Stimulated activated CD8-positive, alpha-beta memory T cell treated with anti-CD3 and anti-CD28 coated beads, Interleukin-4, amount 100 ng/mL, for 1 hour (primary cell): ENCODE data around the gene MYL10.

Experiments
- DNase-seq, 2 donors: peaks; one replicate each; pipeline ENCODE4 v3.0.0-alpha.2; 2020; ENCODE audit warnings: low read depth in 2 of 2, low spot score in 1 of 2

The MYL10 gene

DNA sequence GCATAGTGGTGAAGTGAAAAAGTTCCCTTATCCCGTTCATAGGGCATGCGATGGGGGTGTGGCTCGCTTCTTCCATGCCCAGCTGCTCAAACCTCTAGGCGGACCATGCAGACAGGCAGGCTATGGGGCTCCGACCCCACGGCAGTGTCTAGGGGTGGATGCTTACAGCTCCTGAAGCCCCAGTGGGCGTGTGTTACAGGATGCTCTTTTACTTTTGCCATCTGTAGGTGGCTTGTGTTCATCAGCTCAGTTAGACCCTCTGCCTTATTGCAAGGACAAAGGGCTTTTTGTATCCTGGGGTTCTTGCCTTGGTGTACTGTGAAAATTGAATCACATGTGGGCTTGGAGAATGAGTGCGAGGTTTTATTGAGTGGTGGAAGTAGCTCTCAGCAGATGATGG is at the start of gene MYL10:
TSS of gene MYL10 (minus strand) at position 126 of the 400 bp plus-strand sequence. CDS start 178 bp downstream, outside the sequence.
- DNase-seq, result no peak

DNA sequence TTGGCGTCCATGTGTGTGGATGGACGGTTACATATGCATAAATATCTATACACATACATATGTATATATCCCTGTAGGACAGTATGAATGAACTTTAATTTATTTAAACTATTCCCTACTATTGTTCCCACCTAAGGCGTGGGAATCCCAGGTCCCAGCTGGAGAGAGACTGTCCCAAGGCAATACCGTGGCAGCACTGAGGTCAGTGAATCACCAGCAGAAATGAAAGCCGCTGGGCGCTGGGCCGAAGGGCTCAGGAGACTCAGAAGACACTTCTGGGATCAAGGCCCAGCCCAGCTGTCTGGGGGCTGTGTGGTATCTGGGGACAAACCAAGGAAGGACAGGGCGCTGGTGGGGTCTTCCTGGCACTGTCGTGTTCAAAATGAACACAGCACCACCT is 49.6 kb upstream of the MYL10 start:
- no peak for DNase-seq

DNA sequence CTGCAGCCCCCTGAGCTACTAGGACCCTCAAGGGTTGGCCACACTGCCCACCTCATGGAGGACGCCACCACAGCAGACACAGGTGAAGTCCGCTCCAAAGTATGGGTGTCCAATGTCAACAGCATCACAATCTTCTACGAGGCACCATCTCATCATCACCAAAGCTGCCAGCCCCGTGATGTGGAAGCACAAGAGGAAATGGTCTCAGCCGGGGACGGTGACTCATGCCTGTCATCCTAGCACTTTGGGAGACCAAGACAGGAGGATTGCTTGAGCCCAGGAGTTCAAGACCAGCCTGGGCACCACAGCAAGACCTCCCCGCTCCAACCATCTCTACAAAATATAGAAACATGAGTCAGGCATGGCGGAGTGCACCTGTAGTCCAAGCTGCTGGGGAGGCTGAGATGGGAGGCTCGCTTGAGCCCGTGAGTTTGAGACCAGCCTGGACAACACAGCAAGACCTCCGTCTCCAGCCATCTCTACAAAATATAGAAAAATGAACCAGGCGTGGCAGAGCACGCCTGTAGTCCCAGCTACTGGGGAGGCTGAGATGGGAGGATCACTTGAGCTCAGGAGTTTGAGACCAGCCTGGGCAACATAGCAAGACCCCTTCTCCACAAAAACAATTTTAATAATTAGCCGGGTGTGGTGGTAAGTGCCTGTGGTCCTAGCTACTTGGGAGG is 48.8 kb upstream of the MYL10 start:
- no peak for DNase-seq

DNA sequence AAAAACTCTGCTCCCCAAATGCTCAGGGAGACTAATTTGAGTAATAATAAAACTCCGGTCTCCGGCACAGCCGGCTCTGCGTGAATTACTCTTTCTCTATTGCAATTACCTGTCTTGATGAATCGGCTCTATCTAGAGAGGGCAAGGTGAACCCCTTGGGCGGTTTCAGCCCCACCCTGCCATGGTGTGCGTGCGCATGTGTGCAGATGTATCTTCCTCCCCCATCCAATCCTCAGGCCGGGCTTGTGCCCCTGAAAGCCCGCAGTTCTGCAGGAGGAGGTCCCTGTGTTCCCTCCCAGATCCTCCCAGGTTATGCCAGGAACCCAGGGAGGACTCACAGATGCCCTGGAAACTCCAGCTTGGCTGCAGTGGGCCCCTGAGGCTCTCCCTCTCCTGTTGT is 48.3 kb upstream of the MYL10 start:
- no peak for DNase-seq

DNA sequence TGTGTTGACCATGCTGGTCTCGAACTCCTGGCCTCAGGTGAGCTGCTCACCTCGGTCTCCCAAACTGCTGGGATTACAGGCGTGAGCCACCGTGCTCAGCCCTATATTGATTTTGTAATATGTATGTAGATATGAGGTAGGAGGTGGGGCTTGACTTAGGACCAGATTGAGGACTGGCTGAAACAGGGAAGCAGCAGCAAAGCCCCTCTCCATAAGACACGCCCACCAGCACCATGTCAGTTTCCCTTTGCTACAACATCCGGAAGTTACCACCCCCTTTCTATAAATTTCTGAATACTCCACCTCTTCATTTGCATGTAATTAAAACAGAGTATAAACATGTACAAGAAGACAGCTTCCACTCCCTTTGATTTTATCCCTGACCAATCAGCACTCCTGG is 47.9 kb upstream of the MYL10 start:
- no peak for DNase-seq

DNA sequence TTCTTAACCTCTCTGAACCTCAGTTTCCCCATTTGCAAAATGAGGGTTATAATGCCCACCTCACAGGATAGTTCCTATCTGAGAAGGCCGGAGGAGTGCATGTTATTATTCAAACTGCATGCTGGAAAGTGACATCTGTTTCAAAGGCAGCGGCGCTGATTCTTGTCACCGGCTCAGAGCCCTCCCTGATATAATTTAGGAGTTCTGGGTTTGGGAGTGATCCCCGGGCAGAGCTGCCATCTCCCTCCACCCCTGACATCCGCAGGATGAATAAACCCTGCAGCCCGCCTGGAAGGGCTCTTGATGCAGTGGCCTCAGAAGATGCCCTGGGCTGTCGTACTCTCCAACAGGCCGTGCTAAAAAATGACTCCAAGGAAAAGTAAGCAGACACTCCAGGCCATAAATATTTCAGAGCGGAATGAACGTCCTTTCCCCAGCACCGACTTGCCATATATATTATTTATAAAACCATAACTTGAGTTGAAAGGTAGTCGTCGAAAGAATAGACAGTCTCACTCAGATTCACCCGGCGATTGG is 47.0 kb upstream of the MYL10 start:
- DNase-seq, result no peak

DNA sequence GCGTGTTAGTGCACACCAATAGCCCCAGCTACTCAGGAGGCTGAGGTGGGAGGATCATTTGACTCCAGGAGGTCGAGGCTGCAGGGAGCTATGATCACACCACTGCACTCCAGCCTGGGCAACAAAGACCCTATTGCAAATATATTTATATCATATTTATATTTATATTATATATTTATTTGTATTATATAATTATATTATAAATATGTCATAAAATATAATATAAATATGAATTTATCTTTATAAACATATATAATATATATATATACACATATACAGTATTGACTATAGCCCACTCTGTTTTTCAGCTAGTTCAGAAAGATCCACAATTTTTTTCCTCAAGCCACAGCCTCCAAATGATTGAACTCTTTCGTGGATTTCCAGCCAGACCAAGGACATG is 45.3 kb upstream of the MYL10 start:
- DNase-seq, result no peak

DNA sequence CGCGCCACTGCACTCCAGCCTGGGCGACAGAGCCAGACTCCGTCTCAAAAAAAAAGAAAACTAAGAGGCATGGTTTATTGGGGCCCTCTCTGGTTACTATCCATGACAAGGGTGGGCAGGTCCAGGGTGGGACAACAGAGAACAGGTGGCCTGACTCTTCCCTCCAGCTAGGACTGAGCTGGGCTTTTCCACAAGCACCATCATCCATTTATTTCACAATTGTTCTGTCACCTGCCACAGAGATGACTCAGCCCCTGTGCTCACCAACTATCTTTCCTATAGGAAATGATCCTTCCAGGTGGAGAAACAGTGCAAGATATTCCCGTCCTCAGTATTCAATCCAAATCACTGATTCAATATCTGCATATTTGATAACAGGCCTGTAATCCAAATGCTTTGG is 44.9 kb upstream of the MYL10 start:
- DNase-seq, result no peak

DNA sequence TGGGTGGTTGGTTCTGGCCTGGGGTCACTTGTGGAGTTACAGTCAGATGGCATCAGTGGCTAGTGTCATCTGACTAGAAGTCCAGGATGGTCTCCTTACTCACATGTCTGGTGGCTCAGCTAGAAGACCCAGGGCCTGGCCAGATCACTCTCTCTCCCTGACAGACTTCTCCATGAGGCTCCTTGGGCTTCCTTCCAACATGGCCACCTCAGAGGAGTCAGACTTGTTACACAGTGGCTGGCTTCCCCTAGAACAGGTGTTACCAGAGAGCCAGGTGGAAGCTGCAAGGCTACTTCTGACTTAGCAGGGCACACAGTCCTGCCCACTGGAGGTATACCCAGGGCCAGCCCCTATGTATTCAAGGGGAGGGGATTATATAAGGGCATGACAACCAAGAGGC is 44.2 kb upstream of the MYL10 start:
- no peak for DNase-seq

DNA sequence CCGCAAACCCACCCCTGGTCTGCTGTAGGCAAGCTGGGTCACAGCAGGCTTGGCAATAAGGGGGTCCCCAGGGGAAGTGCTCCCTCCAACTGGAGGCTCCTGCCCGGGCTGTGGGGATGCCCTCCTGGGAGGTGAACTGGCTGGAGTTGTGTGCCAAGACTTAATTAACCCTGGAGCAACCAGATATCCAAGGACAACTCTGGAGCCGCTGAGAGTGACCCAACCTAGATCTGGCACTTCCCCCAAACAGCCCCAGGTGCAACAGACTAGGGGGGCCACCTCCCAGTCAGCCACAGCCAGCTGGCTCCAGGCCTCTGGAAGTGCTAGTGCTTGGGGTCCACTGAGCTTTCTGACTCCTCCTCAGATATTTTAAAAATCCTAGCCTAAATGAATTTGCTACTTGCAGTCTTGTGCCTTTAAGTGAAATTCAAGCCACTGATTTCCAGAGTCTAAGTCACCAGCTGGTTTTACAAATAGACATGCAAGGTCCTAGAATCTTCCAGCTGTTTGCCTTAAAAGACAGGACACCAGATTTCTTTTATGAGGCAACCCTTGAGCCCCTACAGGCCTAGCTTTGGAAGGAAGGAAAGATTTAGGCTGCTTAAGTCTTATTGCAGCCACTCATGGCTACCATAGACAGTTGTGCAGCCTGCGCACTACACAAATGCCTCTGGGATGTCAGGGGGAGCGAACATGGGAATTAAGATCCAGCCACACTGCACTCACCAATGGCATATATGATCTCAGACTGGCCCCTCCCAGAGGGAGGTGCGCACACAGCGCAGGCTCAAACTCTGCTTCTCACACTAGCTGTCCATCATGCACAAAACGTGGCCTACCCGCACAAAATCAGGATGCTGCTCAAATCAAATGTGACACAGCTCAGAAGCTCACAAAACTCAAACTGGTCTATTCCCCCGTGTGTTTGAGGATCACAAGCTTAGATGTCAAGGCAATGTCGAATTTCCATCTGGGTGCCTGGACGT is 42.6 kb upstream of the MYL10 start:
- no peak for DNase-seq

DNA sequence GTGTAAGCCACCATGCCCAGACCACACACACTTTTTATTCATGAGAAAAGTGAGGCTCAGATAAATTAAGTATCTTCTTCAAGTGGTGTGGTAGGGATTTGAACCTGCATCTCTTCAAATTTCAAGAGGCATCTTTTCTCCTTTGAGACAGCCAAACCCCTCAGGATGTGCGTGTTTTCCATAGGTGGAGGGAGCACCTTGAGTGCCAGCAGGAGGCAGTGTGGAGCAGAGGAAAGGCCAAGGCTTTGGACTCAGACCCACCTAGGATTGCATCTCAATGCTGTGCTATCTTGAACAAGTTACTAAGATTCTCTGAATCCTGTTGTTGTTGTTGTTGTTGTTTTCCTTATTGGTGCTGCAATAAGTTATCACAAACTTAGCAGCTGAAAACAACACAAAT is 40.2 kb upstream of the MYL10 start:
- no peak for DNase-seq

DNA sequence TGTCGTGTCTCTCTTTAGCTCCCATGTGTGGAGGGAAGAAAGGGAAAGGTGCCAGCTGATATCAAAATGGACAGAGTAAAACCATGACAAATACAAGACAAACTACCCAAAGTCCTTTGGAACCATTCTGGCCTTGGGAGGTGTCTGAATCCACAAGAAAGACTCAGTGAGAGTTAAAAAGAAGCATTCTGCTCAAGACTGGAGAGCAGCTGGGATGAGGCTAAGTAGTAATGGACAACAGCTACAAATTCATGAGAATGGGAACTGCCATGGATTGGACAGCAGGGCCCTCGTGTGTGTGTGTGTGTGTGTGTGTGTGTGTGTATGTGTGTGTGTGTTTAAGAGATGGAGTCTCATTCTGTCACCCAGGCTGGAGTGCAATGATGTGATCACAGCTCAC is 39.6 kb upstream of the MYL10 start:
- DNase-seq, result no peak

DNA sequence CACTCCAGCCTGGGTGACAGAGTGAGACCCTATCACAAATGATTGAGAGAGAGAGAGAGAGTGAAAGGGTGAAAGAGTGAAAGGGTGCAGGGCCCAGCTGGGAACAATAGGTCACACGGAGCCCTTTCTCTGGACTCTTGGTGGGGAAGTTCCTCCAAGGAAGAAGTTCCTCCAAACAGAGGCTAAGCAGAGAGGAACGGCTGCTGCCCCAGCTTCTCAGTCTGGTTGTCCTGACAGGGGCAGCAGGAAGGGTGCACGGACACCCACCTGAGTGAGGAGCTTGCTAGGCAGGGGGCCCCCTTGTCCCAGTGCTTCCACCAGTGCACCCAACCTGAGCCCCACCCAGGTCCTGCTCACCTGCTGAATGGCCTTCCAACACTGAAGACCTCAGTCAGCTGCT is 38.8 kb upstream of the MYL10 start:
- no peak for DNase-seq

DNA sequence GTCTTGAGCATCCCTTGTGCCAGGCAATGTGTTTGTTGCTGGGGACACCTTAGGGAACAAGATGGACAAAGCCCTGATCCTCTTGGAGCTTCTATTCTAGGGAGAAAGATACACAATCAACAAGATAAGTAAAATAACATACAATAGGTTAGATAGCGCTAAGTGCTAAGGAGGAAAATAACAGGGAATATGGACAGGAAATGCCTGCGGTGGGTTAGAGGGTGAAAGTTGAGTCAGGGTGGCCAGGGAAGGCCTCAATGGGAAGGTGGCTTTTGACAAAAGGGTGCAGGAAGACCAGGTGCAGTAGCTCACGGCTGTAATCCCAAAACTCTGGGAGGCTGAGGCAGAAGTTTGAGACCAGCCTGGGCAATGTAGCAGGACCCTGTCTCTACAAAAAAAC is 38.3 kb upstream of the MYL10 start:
- DNase-seq, result no peak

DNA sequence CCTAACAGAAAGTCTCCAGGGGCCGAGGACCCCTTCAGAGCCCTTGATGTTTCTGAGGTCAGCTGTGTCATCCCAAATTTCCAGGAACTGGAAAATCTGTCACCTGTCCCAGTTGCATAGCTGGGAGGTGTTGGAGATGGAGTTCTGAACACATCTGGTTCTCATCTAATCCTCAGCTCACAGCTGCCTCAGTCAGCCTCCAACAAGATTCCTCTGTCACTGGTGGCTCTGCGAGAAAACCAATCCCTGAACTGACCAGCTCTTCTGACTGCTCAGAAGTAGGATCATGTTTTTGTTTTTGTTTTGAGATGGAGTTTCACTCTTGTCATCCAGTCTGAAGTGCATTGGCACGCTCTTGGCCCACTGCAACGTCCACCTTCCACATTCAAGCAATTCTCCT is 37.6 kb upstream of the MYL10 start:
- DNase-seq, result no peak

DNA sequence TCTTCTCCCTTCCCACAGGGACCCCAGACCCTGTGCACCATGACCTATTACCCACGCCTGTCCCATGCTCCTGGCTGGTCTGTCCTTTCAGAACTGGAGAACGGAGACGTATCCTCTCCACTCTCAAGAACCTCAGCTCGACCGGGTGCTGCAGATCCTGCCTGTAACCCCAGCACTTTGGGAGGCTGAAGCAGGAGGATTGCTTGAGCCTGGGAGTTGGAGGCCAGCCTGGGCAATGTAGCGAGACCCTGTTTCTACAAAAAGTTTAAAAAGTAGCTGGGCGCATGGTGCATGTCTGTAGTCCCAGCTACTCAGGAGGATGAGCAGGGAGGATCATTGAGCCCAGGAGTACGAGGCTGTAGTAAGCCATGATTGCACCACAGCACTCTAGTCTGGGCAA is 37.2 kb upstream of the MYL10 start:
- DNase-seq, result no peak

DNA sequence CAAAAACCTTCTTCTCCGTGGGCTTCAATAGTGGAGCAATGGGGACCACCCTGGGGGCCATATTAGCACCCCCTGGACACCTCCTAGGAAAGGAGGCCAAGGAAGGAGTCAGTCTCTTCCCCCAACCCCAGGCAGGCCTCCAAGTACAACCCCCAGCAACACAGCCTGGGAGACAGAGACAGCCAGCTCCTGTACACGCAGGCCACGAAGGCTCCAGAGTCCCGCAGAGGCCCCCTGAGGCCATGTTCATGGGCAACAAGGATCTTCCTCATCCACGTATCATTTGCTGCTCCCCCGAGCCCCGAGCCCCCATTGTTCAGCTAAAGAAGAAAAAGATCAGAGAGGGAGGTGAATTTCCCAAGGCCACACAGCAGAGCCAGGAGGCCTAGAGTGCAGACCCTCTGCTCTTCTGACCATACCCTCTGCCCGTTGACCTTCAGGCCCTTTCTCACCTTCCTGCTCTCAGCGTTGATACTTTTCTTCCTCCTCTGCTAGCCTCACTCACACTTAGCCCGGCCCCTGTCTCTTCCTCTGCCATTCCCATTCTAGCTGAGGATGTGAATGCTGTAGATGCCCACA is 35.9 kb upstream of the MYL10 start:
- DNase-seq, result no peak

DNA sequence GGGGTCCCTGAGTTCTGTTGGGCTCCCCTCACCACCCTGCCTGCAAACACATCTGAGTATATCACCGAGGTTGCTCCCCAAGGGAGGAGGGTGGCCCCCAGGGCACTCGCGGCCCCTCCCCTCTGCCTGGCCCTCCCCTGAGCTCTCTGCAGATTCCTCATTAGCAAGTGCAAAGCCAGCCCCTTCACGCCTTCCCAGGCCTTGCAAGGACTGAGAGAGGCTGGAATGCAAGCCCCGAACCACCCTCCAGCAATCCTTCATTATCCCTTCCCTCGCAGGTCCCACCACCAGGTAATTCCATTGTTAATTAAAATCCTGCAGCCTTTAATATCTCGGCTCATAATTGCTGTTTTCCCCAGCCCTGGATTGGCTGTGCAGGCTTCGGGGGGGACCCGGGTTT is 35.3 kb upstream of the MYL10 start:
- DNase-seq, result no peak

DNA sequence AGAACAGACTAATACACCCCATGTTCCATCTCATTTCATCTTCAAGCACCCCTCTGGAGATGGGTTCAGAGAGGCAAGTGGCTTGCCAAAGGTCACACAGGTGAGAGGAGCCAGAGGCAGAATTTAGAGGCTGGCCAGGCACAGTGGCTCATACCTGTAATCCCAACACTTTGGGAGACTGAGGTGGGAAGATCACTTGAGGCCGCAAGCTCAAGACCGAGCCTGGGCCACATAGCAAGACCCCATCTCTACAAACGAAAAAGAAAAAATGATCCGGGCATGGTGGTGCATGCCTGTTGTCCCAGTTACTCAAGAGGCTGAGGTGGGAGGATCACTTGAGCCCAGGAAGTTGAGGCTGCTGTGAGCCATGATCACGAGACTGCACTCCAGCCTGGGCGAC is 34.7 kb upstream of the MYL10 start:
- DNase-seq, result no peak

DNA sequence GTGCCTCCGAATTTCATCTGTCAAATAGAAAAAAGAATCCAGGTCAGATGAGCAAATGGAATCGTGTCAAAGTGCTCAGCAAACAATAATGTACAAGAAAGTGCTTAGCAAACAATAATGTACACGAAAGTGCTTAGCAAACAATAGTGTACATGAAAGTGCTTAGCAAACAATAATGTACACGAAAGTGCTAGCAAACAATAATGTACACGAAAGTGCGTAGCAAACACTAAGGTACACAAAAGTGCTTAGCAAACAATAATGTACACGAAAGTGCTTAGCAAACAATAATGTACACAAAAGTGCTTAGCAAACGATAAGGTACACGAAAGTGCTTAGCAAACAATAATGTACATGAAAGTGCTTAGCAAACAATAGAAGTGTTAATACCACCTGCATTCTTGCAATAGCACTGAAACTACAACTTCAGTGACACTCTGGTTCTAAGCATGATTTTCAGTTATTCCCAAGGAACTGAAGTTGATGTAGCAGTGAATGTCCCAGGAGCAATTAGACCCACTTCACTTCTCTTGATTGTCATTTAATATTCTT is 33.4 kb upstream of the MYL10 start:
- DNase-seq, result no peak

DNA sequence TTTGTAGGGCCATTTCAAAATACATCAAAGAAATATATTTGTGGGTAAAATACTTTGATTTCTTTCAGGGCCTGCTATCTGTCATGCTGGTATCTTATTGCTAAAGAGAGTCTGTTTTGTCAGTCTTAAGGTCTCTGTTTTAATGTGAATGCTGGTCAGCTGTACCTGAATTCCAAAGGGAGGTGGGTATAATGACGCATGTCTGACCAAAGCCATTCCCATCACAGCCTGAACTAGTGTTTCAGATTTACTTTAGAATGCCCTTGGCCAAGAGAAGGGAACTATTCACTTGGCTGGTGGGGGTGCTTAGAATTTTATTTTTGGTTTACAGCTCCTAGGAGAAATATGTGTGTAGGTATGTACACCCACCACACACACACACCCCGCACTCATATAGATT is 30.6 kb upstream of the MYL10 start:
- DNase-seq, result no peak

DNA sequence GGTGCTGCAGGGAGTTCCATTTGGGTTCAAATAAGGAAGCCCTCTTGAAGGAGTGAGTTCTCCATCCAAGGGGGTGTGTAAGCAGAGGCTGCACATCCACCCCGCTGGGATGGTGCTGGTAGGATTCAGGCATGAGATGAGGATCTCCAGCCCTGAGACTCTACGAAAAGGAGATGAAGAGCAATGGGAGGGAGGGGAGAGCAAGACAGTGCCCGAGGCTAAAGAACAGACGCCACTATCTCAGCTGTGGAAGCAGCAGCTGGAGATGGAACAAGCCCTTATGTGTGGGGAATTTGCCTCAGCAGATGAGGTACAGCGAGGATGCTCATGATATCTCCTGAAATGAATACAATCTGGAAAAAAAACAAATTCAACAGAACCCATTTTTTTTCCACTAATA is 28.1 kb upstream of the MYL10 start:
- DNase-seq, result no peak
